ES-I3 (cell line): Measurements from ENCODE around the gene KDM7A.

Experiments
- H3K36me3 ChIP-seq: 2 replicates; pipeline ENCODE4 v1.6.1; 2013; ENCODE audit warnings: mild to moderate bottlenecking, low read length, control low read depth, moderate library complexity; ENCODE audit not compliant: insufficient read depth
- H3K4me1 ChIP-seq: 2 replicates; pipeline ENCODE4 v1.6.1; 2013; ENCODE audit warnings: mild to moderate bottlenecking, control low read depth, low read length; ENCODE audit not compliant: insufficient read depth
- H3K9ac ChIP-seq: 2 replicates; pipeline ENCODE4 v1.6.1; 2013; ENCODE audit warnings: low read depth, mild to moderate bottlenecking, low read length, moderate library complexity
- H3K9me3 ChIP-seq: 2 replicates; pipeline ENCODE4 v1.6.1; 2013; ENCODE audit warnings: mild to moderate bottlenecking, low read length, moderate library complexity; ENCODE audit not compliant: control insufficient read depth, insufficient read depth

Gene KDM7A, protein sequence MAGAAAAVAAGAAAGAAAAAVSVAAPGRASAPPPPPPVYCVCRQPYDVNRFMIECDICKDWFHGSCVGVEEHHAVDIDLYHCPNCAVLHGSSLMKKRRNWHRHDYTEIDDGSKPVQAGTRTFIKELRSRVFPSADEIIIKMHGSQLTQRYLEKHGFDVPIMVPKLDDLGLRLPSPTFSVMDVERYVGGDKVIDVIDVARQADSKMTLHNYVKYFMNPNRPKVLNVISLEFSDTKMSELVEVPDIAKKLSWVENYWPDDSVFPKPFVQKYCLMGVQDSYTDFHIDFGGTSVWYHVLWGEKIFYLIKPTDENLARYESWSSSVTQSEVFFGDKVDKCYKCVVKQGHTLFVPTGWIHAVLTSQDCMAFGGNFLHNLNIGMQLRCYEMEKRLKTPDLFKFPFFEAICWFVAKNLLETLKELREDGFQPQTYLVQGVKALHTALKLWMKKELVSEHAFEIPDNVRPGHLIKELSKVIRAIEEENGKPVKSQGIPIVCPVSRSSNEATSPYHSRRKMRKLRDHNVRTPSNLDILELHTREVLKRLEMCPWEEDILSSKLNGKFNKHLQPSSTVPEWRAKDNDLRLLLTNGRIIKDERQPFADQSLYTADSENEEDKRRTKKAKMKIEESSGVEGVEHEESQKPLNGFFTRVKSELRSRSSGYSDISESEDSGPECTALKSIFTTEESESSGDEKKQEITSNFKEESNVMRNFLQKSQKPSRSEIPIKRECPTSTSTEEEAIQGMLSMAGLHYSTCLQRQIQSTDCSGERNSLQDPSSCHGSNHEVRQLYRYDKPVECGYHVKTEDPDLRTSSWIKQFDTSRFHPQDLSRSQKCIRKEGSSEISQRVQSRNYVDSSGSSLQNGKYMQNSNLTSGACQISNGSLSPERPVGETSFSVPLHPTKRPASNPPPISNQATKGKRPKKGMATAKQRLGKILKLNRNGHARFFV

DNA sequence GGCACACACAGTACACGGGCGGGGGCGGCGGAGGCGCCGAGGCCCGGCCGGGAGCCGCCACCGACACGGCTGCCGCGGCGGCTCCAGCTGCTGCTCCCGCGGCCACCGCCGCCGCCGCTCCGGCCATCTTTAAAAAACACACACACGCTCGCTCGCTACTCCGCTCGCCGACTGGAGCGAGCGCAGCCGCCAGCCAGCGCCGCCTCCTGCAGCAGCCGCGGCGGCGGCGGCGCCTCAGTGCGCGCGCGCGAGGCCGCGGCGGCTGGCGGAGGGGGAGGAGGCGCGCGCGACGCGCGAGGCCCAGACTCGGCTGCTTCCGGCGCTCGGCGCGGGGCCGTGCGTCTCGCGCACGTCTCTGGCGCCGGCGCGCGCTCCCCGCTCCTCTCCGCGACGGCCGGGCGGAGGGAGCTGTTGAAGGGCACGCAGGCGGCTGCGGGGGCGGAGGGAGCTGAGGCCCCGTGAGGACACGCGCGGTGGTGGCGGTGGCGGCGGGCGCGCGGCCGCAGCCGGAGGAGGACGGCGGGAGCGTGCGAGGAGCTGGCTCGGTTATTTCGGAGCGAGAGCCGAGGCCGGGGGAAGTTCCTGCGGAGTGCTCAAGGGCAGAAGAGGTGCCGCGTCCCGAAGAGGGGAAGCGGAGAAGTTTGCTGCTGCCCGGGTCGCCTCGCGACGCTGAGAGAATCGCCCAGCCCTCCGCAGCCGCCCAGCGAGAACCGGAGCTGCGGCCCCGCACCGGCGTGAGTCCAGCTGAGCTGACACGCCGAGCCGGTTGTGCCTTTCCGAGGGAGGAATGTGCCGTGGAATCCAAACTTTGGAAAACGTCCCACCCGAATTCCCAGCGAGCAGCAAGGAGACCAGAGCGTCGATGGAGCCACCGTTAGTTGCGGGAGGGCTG lies at the start of gene KDM7A:
Gene KDM7A, minus strand, starts transcription at position 173 of the 892 bp plus-strand sequence. Its CDS starts 46 bp downstream, at position 127.
- Histone ChIP-seq H3K9ac (peak within 1 kb of the TSS; percentile 93), H3K9me3 (no peaks in the 10 kb centered on the region), H3K36me3 (no peaks in the 10 kb centered on the region), H3K4me1 (no peaks in the 10 kb centered on the region; the same call in 1 of the 2 replicates)

DNA sequence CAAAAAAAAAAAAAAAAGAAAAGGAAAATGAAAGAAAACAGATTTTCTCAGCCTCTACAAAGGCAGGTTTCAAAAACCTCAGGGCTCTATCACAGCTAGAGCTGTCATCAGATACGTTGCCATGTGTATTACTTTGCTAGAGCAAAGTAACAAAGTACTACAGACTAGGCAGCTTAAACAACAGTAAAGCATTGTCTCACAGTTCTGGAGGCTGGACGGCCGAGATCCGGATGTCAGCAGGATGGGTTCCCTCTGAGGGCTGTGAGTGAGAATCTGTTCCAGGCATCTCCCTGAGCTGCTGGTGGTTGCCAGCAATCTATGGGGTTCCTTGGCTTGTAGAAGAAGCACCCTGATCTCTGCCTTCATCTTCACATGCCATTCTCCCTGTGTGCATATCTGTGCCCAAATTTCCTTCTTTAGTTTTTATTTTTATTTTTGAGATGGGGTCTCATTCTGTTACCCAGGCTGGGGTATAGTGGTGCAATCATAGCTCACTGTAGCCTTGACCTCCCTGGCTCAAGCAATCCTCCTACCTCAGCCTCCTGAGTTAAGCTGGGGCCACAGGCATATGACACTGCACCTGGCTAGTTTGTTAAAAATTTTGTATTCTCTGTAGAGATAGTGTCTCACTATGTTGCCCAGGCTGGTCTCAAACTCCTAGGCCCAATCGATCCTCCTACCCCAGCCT lies 48.9 kb upstream of the KDM7A start:
- no peaks in the 10 kb centered on the region for H3K4me1 ChIP-seq
- H3K36me3 ChIP-seq = no peaks in the 10 kb centered on the region
- no peaks in the 10 kb centered on the region for H3K9me3 ChIP-seq
- H3K9ac ChIP-seq = no peak overlapping the region

DNA sequence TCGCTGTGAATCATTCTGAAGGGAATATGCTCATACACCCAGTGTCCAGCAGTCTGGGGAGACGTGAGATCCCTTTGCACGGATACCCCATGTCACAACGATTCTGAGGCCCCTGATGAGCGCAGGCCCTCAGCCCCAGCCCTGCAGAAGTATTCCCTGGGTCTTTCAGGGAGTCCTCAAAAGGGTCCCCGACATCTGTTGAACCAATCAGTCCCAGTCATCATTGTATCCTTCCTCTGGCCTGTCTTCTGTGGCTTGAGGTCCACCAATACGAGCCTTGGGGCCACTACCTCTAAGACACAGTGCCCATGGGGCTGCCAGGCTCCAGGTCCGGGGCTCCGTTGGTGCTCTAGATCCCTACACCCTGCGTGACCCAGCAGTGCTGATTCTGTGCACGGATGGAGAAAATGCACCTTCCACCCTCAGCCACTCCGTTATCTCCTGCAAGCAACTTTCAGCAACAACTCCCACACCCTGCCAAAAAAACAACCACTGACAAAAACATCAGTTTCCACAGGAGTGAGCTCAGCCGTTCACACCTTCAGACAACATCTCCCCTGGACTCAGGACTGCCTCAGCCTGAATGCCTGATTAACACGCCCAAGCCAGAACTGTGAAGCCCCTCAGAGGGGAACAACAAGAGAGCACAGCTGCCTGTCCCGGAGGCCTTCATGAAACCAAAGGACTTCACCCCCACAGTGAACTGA lies 46.9 kb upstream of the KDM7A start:
- Histone ChIP-seq H3K9ac (no peak overlapping the region), H3K9me3 (no peaks in the 10 kb centered on the region), H3K4me1 (no peaks in the 10 kb centered on the region), H3K36me3 (no peaks in the 10 kb centered on the region)

DNA sequence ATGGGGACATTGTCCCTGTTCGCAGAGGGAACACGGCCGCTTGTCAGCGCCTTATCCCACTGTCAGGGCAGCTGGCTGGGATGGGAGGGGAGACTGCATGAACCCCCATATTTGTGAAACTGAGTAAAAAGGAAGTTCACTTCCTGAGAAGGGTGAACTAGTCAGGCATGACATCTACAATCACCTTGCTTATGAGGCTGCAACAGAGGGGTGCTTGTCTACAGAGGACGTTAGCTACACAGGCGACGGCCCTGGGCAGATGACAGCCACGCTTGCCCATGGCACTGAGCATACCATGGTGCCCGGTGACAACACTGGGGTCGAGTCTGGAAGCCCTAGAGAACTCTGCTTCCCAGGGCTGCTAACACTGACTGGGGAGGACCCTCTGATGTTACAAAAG lies 46.0 kb upstream of the KDM7A start:
- Histone ChIP-seq H3K9me3 (peaks cover 4% of the 10 kb centered on the region), H3K36me3 (no peaks in the 10 kb centered on the region), H3K9ac (no peak overlapping the region), H3K4me1 (no peaks in the 10 kb centered on the region)

DNA sequence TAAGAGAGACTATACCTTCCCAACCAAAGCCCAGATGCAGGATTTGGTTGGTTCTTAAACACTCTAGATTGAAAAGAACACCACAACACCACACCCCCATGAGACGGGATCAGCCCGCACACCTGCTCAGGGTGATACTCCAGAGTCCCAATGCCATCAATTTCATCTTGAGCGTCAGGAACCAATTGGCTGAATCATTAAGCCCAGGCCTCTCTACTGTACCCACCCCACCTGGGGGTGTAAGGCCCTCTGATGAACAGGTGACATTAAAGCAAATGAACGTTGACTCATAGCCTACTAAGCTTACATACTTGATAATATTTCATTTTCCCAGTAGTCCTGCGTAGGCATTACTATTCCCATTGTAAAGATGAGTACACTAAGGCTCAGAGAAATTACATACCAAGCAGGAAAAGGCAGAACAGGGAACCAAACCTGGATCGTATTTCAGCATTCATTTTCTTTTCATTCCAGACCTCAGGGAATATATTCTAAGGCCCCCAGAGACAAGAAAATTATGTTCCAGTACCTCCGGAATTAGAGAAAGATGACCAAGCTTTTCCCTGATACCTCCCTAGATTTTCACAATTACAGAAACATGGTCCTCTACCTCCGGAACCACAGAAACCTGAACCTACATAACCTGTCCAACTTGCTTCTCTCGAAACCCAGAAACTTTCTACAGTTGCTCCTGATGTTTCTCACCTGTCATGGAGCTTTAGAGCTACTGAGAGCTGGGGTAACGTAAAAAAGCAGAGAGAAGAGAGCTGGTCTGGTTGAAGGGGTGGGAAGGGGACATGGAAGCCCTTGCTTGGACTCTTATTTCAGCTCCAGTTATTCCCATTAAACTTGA lies 43.1 kb upstream of the KDM7A start:
- no peak overlapping the region for H3K9ac ChIP-seq
- no peaks in the 10 kb centered on the region for H3K4me1 ChIP-seq
- no peaks in the 10 kb centered on the region for H3K36me3 ChIP-seq
- peaks cover 4% of the 10 kb centered on the region for H3K9me3 ChIP-seq

DNA sequence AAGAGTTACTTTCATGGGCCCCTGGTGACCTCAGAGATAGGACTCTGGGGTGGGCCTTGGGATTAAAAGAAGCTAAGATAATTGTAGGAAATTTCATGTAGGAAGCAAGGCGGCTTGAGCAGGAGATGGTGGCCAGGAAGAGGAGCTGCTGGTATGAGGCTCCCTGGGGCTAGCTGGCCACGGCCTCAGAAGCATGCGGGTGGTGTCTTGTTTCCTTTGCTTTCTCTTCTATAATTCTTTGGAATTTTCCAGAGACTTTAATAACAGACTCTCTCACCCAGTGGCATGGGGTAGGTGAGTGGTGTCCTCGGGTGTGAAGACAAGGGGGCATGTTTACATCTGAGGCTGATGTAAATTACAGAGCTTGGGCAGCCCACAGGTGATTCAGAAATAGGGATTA lies 41.9 kb upstream of the KDM7A start:
- no peaks in the 10 kb centered on the region for H3K36me3 ChIP-seq
- no peak overlapping the region for H3K9ac ChIP-seq
- H3K9me3 ChIP-seq = peaks cover 4% of the 10 kb centered on the region
- no peaks in the 10 kb centered on the region for H3K4me1 ChIP-seq

DNA sequence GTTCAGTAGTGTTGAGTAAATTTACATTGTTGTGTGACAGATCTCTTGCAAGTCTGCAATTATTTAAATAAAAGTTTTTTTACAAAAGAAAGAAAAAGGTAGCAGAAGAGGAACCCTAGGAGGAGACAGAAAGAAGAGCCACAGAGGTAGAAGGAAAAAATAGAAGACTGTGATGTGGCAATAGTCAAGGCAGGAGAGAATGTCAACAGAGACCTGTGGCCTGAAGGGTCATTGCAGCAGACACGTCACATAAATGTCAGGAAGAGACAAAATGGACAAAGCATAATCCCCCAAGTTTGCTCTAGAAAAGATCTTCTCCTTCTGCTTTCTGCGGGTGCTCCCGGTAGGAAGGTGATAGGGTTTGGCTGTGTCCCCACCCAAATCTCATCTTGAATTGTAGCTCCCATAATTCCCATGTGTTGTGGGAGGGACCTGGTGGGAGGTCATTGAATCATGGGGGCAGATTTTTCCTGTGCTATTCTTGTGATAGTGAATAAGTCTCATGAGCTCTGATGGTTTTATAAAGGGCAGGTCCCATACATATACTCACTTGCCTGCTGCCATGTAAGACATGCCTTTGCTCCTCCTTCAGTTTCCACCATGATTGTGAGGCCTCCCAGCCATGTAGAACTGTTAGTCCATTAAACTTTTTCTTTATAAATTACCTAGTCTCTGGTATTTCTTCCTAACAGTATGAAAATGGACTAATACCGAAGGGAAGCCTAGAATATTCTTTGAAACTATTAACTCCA lies 41.1 kb upstream of the KDM7A start:
- Histone ChIP-seq H3K9me3 (peaks cover 4% of the 10 kb centered on the region), H3K36me3 (no peaks in the 10 kb centered on the region), H3K4me1 (no peaks in the 10 kb centered on the region), H3K9ac (no peak overlapping the region)

DNA sequence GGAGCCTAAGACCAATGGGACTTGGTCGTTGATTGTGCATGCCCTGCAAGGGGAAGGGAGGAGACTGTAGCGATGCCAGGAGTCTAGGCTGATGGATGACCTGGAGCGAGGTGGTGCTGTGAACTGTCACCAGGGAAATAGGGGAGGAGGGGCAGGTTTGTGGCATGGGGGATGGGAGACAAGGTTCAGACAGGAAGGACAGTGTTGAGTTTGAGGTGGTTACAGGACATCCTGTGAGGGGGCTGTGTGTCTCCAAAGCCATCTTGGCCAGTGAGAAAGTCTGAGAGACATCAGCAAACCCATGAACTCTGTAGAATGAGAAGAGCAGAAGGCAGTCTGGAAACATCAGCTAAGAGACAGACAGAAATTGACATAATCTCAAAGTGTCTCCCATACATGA lies 38.5 kb upstream of the KDM7A start:
- Histone ChIP-seq H3K4me1 (no peaks in the 10 kb centered on the region), H3K36me3 (no peaks in the 10 kb centered on the region), H3K9me3 (peaks cover 4% of the 10 kb centered on the region), H3K9ac (no peak overlapping the region)

DNA sequence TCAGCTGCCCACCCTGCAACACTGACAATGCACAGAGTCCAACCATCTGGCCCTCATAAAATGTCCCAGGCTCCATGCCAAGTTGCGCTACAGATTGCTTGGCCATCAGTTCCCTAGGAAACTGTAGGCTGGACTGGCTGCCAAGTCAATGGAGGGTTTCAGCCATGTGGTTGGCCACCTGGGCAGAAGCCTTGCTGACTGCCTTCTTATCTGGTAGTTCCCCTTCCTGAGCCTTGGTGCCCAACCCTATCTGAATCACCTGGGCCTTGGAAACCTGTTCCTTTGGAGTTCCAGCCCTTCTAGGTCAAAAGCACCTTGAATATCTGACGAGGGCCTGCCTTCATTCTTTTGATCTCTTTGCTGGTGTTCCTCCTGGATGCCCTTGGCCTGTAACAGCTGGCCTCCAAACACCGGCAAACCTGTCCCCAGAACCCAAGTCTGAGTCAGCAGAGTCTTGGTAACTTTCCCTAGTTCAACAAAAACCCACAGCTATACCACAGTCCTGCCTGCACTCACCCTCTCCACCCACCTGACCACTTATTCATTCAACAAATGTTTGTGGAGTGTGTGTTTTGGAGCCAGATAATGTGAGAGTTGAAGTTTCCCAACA lies 37.4 kb upstream of the KDM7A start:
- H3K36me3 ChIP-seq = no peaks in the 10 kb centered on the region
- no peaks in the 10 kb centered on the region for H3K4me1 ChIP-seq
- no peak overlapping the region for H3K9ac ChIP-seq
- H3K9me3 ChIP-seq = peaks cover 4% of the 10 kb centered on the region

- Histone ChIP-seq H3K36me3 (no peaks in the 10 kb centered on the region), H3K4me1 (no peaks in the 10 kb centered on the region), H3K9me3 (peaks cover 4% of the 10 kb centered on the region), H3K9ac (no peak overlapping the region)
Measured at GRCh38 chr7:140213684-140214074, 36.9 kb upstream of the KDM7A start.

DNA sequence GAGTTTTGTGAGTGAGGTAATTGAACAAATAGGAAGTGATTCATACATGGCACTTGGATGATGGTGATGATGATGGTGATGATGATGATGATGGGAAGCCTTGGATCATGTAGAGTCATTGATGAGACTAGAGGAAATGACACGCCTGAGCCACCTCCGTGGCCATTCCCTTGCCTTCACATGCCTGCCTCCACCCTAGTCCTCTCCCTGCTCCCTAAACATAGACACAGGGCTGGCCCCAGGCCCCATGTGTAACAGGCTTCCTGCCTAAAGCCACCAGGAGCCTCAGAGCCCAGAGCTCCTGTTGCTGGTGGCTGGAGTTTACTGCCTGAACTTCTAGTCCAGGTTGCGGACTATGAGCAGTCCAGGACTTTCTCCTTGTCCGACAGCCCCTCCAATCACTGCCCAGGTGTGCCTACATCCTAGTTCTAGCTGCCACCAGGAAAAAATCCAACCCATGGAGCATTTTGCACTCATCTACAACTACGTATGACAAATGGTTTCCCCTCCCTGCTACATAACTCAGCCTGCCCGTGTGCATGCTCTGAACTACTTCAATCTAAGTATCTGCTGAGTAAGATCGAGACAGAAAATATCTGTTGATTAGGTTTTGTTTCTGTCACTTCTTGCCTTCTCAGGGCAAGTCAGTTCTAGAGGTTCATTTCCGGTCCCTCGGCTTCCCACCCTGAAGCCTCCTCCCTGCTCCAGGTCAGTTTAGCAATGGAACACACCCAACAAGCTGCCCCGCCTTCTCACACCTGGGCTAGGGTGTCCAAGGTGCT lies 35.5 kb upstream of the KDM7A start:
- Histone ChIP-seq H3K36me3 (no peaks in the 10 kb centered on the region), H3K4me1 (no peaks in the 10 kb centered on the region), H3K9ac (no peak overlapping the region), H3K9me3 (no peaks in the 10 kb centered on the region)
